SJSA1 (cell line): Measurements from ENCODE around the gene TCEAL4. TPM values are rescaled to one million over a fixed set of nuclear protein-coding genes. Genes with fewer than 3 reads are reported as not detected.
"Not testable (repeated sequence)": the region's sequence is repeated elsewhere in the genome, so short reads cannot be mapped to it uniquely, and the experiment has no call there.

Experiments
- DNase-seq, 2 experiments: peaks; one replicate each; pipeline ENCODE4 v3.0.0-alpha.2; 2015 to 2020; ENCODE audit warnings: low spot score in 2 of 2, low read depth in 1 of 2
- H3K27ac ChIP-seq: fragments of 250-450 bp; sonication (Bioruptor Pico); 2 replicates; pipeline ENCODE4 v1.5.1; 2020; ENCODE audit warnings: mild to moderate bottlenecking, moderate library complexity
- H3K27me3 ChIP-seq: fragments of 250-450 bp; sonication (Bioruptor Pico); replicated peaks from 2 replicates; pipeline ENCODE4 v1.5.1; 2020; ENCODE audit warnings: mild to moderate bottlenecking, moderate library complexity
- H3K36me3 ChIP-seq: fragments of 250-450 bp; sonication (Bioruptor Pico); 2 replicates; pipeline ENCODE4 v1.5.1; 2020; ENCODE audit warnings: mild to moderate bottlenecking
- H3K4me1 ChIP-seq: fragments of 250-450 bp; sonication (Bioruptor Pico); replicated peaks from 2 replicates; pipeline ENCODE4 v1.6.1; 2021; ENCODE audit warnings: mild to moderate bottlenecking
- H3K4me3 ChIP-seq: fragments of 250-450 bp; sonication (Bioruptor Pico); 2 replicates; pipeline ENCODE4 v1.5.1; 2020; ENCODE audit warnings: mild to moderate bottlenecking
- H3K9me3 ChIP-seq: fragments of 250-450 bp; sonication (Bioruptor Pico); replicated peaks from 2 replicates; pipeline ENCODE4 v1.5.1; 2020; ENCODE audit warnings: mild to moderate bottlenecking
- total RNA-seq: library from RNA; depleted of rRNA; stranded (reverse); fragments of >200 nt; shearing (Covaris generic); gene quantifications from 2 replicates; pipeline ENCODE4 v1.2.3, GENCODE V29; 2014

The TCEAL4 gene
- total RNA-seq, 1 experiment from 2014 or later = 50.6 TPM

DNA sequence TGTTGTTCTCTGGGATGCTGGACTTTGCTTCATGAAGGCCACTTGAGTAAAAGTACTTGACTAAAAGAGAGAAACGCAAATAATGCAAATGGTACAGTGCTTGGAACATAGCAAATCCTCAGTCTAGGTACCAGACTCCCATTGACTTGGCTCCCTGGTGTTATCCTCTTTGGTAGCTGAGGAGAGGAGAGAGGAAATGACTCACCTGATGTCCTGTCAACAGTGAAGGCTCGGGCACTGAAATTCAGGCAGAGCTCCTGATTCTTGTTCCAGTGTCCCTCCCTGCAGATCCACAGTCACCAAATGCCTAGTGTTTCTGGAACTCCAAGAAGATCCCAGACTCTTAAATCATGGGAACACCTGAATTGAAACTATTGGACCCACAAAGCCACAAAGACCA lies 22.5 kb upstream of the TCEAL4 start:
- no peak overlapping the region for H3K27ac ChIP-seq
- H3K4me3 ChIP-seq = no peak overlapping the region
- no peaks in the 10 kb centered on the region for H3K36me3 ChIP-seq
- H3K4me1 ChIP-seq = no peaks in the 10 kb centered on the region
- no peaks in the 10 kb centered on the region for H3K27me3 ChIP-seq
- DNase-seq = no peak
- H3K9me3 ChIP-seq = no peaks in the 10 kb centered on the region

DNA sequence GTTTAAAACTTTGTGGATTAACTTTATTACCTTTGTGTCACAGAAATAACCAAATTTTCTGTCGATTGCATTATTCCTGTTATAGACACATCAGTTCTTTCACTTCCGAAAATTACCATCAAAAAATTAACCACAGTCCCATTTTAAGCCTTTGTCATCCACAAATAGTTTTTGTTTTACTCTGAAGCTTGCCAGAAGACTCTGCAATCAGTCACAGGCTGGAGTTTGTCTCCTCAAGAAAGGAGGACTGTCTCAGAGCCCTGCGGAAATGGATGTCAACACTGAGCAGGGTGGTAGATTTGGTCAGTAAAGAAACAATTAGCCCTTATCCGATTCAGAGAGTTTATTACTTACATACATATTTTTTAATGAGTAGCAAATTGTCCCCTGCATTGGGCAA lies 20.1 kb upstream of the TCEAL4 start:
- DNase-seq = no peak
- Histone ChIP-seq H3K27ac (no peak overlapping the region), H3K36me3 (no peaks in the 10 kb centered on the region), H3K27me3 (no peaks in the 10 kb centered on the region), H3K9me3 (no peaks in the 10 kb centered on the region), H3K4me1 (no peaks in the 10 kb centered on the region), H3K4me3 (no peak overlapping the region)

DNA sequence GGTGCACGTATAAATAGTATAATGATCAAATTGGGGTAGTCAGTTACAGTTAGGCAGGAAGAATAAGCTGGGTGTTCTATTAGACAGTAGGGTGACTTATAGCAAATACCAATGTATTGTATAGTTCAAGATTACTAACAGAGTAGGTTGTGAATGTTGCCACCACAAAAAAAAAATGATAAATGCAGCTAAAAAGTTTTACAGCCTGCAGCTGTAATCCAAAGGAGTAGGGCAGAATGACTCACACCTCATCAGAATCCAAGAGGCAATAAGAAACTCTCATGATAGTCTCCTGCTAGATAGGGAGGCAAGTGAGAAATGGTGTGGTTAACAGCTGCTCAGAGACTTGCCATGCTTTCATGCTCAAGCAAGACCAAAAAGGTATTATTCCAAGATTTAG lies 19.6 kb upstream of the TCEAL4 start:
- no peaks in the 10 kb centered on the region for H3K27me3 ChIP-seq
- H3K27ac ChIP-seq = no peak overlapping the region
- H3K9me3 ChIP-seq = no peaks in the 10 kb centered on the region
- H3K4me3 ChIP-seq = no peak overlapping the region
- H3K36me3 ChIP-seq = no peaks in the 10 kb centered on the region
- DNase-seq = no peak
- no peaks in the 10 kb centered on the region for H3K4me1 ChIP-seq

DNA sequence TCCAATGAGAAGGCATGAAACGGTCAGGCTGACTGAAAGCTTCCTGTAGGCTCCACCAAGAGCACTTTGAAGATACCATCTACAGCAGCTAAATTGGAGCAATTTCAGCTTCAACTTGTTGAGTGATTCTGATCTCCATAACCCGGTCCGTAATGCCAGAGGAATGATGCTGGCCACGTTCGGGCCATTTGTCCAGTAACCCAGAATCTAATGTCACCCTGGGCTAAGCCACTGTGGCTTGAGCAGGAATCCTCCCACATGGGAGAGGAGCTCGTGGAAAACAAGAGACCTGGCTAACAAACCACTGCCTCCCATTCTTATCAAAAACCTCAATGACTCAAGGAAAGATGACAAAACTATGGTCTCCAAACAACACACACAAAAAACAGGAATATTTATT lies 14.2 kb upstream of the TCEAL4 start:
- Histone ChIP-seq H3K36me3 (no peaks in the 10 kb centered on the region), H3K27me3 (no peaks in the 10 kb centered on the region), H3K4me1 (no peaks in the 10 kb centered on the region), H3K9me3 (no peaks in the 10 kb centered on the region), H3K27ac (no peak overlapping the region), H3K4me3 (no peak overlapping the region)
- no peak for DNase-seq

DNA sequence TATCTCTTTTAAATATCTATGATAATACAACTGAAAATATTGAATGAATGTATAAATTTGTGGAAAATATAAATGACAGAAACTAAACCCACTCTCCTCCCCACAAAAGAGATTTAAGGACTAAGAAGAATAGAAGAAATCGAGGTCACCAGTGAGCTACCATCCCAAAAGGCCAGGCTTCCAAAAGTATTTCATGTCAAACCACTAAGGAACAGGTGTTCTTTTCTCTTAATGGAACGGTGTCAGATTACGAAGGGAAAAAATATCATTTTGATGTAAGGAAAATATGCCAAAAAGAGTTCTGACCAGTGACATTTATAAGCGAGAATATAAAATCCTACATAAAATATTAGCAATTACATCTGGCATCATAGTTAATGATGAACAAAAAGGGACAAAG lies 13.6 kb upstream of the TCEAL4 start:
- H3K27me3 ChIP-seq = no peaks in the 10 kb centered on the region

DNA sequence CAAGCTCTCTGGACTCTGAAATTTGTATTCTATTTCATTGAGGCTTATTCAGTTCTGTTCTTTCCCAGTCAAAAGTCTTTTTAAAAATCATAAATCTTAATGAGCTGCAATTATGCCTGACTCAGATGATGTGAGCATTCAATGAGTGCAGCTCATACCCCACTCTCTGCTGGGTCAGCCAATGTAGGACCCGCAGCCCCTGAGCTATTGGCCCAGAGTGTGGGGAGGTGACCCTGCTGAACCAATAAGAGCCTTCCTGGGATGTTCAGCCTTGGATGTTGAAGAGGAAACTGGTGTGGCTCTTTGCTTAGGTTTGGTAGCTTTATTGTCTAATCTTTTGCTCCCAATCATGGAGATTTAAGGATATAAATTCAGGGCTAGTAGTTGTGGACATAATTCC lies 12.1 kb upstream of the TCEAL4 start:
- DNase-seq = no peak
- Histone ChIP-seq H3K9me3 (no peaks in the 10 kb centered on the region), H3K27me3 (no peaks in the 10 kb centered on the region), H3K4me1 (no peaks in the 10 kb centered on the region), H3K27ac (no peak overlapping the region), H3K36me3 (no peaks in the 10 kb centered on the region), H3K4me3 (no peak overlapping the region)

More for the DNA sequence above, 13.6 kb upstream of the TCEAL4 start:
- Histone ChIP-seq H3K9me3 (no peaks in the 10 kb centered on the region), H3K4me3 (no peak overlapping the region), H3K4me1 (no peaks in the 10 kb centered on the region), H3K27ac (no peak overlapping the region), H3K36me3 (no peaks in the 10 kb centered on the region)
- no peak for DNase-seq

DNA sequence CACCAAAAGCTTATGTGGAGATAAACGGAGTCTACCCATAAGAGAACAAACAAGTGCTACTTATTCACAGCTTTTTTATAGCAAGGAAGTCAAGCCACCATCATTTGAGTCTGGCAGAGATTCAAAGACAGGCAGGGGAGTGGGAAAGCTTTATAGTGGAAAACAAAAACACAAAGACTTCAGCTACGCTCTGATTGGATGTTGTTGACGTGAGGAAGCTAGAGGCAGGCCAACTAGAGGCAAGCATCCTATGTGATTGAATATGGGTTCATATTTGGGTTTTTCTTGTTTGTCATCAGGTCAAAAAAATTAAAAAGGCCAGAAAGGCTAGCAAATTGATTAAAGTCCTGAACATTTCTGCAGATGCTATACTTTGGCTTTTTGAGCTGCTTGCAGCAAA lies 719 bp upstream of the TCEAL4 start:
- no peaks in the 10 kb centered on the region for H3K9me3 ChIP-seq
- no peak overlapping the region for H3K27ac ChIP-seq
- H3K4me1 ChIP-seq = peaks cover 3% of the 10 kb centered on the region; the same call in 1 of the 2 replicates
- H3K27me3 ChIP-seq = no peaks in the 10 kb centered on the region
- DNase-seq = no peak
- H3K4me3 ChIP-seq = no peak overlapping the region
- no peaks in the 10 kb centered on the region for H3K36me3 ChIP-seq

DNA sequence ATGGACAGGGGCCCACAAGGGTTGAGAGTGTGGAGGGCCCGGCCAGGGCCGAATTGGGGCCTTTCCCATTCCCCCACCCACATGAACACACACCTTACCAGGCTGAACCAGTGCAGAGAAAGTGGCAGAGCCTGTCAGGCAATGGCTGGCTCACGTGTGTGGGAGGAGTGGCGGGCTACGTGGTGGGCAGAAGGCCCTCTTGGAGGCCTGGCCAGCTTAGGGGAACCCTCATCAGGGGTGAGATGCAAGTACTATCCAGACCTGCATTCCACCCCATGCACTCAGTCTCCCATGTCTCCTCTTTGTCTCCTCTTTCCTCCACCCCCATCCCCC lies 965 bp downstream of the TCEAL4 start:
- peak overlapping the region; percentile 54 for H3K4me3 ChIP-seq
- H3K27me3 ChIP-seq = no peaks in the 10 kb centered on the region
- peaks cover 3% of the 10 kb centered on the region; the same call in 1 of the 2 replicates for H3K4me1 ChIP-seq
- H3K9me3 ChIP-seq = no peaks in the 10 kb centered on the region
- no peaks in the 10 kb centered on the region for H3K36me3 ChIP-seq
- H3K27ac ChIP-seq = no peak overlapping the region
- DNase-seq = no peak

DNA sequence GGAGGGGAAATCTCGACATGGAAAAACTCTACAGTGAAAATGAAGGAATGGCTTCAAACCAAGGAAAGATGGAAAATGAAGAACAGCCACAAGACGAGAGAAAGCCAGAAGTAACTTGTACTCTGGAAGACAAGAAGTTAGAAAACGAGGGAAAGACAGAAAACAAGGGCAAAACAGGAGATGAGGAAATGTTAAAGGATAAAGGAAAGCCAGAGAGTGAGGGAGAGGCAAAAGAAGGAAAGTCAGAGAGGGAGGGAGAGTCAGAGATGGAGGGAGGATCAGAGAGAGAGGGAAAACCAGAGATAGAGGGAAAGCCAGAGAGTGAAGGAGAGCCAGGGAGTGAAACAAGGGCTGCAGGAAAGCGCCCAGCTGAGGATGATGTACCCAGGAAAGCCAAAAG lies 1.3 kb downstream of the TCEAL4 start:
- H3K9me3 ChIP-seq = no peaks in the 10 kb centered on the region
- no peaks in the 10 kb centered on the region for H3K27me3 ChIP-seq
- H3K4me3 ChIP-seq = 0 out of 2 replicates have a peak overlapping the region, but pooled peaks have one; percentile 54
- H3K4me1 ChIP-seq = peaks cover 3% of the 10 kb centered on the region; the same call in 1 of the 2 replicates
- H3K36me3 ChIP-seq = no peaks in the 10 kb centered on the region
- no peak for DNase-seq
- H3K27ac ChIP-seq = no peak overlapping the region

DNA sequence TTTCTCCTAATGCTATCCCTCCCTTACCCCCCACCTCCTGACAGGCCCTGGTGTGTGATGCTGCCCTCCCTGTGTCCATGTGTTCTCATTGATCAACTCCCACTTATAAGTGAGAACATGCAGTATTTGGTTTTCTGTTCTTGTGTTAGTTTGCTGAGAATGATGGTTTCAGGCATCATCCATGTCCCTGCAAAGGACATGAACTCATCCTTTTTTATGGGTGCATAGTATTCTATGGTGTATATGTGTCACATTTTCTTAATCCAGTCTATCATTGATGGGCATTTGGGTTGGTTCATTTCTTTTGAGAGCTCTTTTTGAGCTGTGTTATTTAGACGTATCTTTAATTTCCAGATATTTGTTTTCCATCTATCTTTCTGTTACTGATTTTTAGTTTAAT lies 7.0 kb downstream of the TCEAL4 start:
- not testable (repeated sequence) for DNase-seq, H3K27ac ChIP-seq, H3K27me3 ChIP-seq, H3K4me1 ChIP-seq, H3K36me3 ChIP-seq, H3K9me3 ChIP-seq, H3K4me3 ChIP-seq

DNA sequence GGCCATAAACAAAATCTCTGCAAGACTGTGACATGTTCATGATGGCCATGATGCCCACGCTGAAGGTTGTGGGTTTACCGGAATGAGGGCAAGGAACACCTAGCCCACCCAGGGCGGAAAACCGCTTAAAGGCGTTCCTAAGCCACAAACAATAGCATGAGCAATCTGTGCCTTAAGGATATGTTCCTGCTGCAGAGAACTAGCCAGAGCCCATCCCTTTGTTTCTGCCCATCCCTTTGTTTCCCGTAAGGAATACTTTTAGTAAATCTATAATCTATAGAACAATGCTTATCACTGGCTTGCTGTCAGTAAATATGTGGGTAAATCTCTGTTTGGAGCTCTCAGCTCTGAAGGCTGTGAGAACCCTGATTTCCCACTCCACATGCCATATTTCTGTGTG lies 9.9 kb downstream of the TCEAL4 start:
- H3K27me3 ChIP-seq, H3K36me3 ChIP-seq, H3K4me1 ChIP-seq, H3K27ac ChIP-seq, DNase-seq, H3K9me3 ChIP-seq, H3K4me3 ChIP-seq: not testable (repeated sequence)

DNA sequence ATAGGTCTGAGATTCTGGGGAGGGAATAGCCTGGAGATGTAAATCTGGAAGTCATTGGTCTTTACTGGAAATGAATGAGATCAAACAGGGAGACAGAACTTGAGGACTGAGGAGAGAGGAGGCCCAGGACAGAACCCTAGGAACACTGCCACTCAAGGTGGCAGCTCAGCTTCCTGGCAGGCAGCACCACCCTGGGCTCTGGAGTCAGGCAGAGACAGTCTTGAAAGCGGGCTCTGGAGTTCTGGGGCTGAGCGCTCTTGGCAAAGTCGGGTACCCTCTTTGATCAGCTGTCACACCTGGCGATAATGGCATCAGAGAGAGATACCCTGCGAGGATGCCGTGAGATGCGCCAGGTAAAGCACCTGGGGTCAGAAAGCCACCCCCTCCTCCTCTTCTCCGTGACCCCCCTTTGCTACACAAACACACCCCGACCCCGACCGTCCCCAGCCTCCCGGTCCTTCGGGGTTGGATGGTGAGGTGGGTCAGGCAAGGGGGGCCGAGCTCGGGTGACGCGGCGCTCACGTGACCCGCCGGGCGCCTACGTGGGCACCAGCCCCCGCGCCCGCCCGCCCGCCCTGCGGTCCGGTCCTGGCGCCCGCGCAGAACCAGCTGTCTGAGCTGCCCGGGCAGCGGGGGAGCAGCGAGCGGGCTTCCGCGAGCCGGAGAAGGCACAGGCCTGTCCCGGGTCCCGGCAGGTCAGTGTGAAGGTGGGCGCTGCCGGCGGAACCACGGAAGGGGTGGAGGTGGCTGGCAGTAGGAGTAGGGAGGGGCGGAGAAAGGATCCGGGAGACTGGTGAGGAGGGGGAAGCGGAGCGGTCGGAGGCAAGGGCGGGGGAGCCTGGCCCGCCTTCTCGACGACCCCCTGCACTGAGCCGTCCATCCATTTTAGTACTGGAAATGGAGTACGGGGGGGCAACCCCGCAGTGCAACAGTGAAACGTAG lies 22.3 kb downstream of the TCEAL4 start, which contains the start of gene TCEAL3:
TSS of gene TCEAL3 (plus strand) at position 600 of the 942 bp plus-strand sequence. CDS start 1,102 bp downstream, outside the sequence.
- Histone ChIP-seq H3K9me3 (no peaks in the 10 kb centered on the region), H3K4me3 (peak within 1 kb of the TSS; percentile 65), H3K36me3 (no peaks in the 10 kb centered on the region; the same call in 1 of the 2 replicates), H3K4me1 (no peaks in the 10 kb centered on the region; the same call in 1 of the 2 replicates), H3K27ac (peak within 1 kb of the TSS; percentile 76), H3K27me3 (no peaks in the 10 kb centered on the region)
- DNase-seq = peak; percentile 35 to 44

DNA sequence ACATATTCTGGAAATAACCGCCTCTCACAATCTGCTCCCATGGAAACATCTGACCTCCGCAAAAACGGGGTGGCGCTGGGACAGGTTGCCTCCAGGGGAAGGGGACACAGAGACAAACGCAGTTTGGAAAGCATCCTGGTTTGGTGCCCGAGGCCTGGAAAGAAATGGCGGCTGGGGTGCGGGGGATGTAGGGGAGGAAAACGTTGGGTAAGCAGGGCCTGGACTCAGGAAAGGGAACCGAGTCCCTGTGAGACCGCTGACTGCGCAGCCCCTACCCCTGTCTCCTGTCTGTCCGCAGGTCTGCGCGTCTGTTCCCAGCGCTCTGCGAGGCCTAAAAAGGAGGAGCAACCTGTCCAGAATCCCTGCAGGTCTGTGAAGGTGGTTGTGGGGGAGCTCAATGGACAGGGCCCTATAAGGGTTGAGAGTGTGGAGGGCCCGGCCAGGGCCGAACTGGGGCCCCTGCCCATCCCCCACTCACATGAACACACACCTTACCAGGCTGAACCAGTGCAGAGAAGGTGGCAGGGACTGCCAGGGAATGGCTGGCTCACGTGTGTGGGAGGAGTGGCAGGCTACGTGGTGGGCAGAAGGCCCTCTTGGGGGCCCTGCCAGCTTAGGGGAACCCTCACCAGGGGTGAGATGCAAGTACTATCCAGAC lies 23.1 kb downstream of the TCEAL4 start:
- Histone ChIP-seq H3K27ac (peak overlapping the region; percentile 76), H3K9me3 (no peaks in the 10 kb centered on the region), H3K4me1 (no peaks in the 10 kb centered on the region; the same call in none of the 2 replicates), H3K4me3 (peak overlapping the region; percentile 65), H3K27me3 (no peaks in the 10 kb centered on the region), H3K36me3 (no peaks in the 10 kb centered on the region; the same call in 1 of the 2 replicates)
- no peak for DNase-seq

DNA sequence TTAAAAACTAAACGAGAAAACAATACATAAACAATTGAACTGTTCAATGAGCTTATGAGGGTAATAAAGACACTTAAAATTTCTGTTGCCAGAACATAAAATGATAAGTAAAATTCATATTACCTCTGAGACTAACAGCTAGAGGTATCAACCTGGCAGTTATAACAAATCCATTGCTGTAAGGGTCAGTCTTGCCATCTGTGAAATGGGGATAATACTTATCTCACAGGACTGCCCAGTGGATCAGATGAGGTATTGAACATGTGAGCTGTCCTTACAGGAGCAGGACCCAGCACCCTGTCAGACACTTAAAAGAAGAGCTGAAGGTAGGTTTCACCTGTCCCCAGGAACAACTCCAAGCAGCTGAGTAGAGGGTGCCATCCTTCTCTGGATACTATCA lies 25.0 kb downstream of the TCEAL4 start:
- Histone ChIP-seq H3K27me3 (no peaks in the 10 kb centered on the region), H3K9me3 (no peaks in the 10 kb centered on the region), H3K4me1 (peaks cover 7% of the 10 kb centered on the region), H3K36me3 (no peaks in the 10 kb centered on the region; the same call in 1 of the 2 replicates), H3K4me3 (no peak overlapping the region), H3K27ac (no peak overlapping the region)
- no peak for DNase-seq
